Gastrocnemius medialis (tissue), 4 donors: ENCODE data around the gene TCERG1L.

ENCODE experiments used
- POLR2A ChIP-seq, 2 donors: fragments of 450-650 bp; IDR thresholded peaks; one replicate each; pipeline ENCODE4 v1.6.1; 2017; ENCODE audit warnings: antibody characterized with exemption in 2 of 2, mild to moderate bottlenecking in 2 of 2, moderate library complexity in 2 of 2
- TF ChIP-seq, protein P1 (sequence below), 5 experiments: fragments of 450-650 bp in 3 of 5; fragments of 200-600 bp in 2 of 5; sonication (generic) in 2 of 5; IDR thresholded peaks in 4 of 5; conservative IDR thresholded peaks in 1 of 5; 1 replicate in 4 of 5; 2 replicates in 1 of 5; pipeline ENCODE4 v1.5.1; 2016 to 2019; ENCODE audit warnings: antibody characterized with exemption in 5 of 5, mild to moderate bottlenecking in 3 of 5, moderate library complexity in 3 of 5

- no peak for TF ChIP-seq POLR2A (IDR thresholded peaks at IDR 0.05)
- TF ChIP-seq, protein P1, sequence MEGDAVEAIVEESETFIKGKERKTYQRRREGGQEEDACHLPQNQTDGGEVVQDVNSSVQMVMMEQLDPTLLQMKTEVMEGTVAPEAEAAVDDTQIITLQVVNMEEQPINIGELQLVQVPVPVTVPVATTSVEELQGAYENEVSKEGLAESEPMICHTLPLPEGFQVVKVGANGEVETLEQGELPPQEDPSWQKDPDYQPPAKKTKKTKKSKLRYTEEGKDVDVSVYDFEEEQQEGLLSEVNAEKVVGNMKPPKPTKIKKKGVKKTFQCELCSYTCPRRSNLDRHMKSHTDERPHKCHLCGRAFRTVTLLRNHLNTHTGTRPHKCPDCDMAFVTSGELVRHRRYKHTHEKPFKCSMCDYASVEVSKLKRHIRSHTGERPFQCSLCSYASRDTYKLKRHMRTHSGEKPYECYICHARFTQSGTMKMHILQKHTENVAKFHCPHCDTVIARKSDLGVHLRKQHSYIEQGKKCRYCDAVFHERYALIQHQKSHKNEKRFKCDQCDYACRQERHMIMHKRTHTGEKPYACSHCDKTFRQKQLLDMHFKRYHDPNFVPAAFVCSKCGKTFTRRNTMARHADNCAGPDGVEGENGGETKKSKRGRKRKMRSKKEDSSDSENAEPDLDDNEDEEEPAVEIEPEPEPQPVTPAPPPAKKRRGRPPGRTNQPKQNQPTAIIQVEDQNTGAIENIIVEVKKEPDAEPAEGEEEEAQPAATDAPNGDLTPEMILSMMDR (IDR thresholded peaks at IDR 0.05 in 4 of 5, conservative IDR thresholded peaks at IDR 0.05 in 1 of 5), result no peak
Measured at GRCh38 chr10:131350245-131350644, 38.7 kb upstream of the TCERG1L start.
